HG03025 (cell line): ENCODE measurements around the gene SLC2A8.

Experiments used
- ATAC-seq: cut with Tn5 transposase; IDR thresholded peaks from one replicate; pipeline ENCODE4 v1.9.1; 2021; ENCODE audit warnings: mild to moderate bottlenecking, moderate library complexity; ENCODE audit not compliant: unreplicated experiment, low FRiP score

SLC2A8 gene

GRCh38 chr9:127451858-127452656, 55.1 kb downstream of the SLC2A8 start:
- peak; percentile 4 for ATAC-seq

GRCh38 chr9:127452691-127453090, 55.7 kb downstream of the SLC2A8 start:
- ATAC-seq = no peak

GRCh38 chr9:127455324-127455992, 58.5 kb downstream of the SLC2A8 start:
- no peak for ATAC-seq

GRCh38 chr9:127457191-127457878, 60.4 kb downstream of the SLC2A8 start:
- ATAC-seq = no peak
